Panc1 (cell line): ENCODE results near the gene TUBGCP3. TPM values are rescaled to one million over a fixed set of nuclear protein-coding genes. Genes with fewer than 3 reads are reported as not detected.

Experiments used
- ATAC-seq: fragments of 200-7000 bp; cut with Tn5 transposase; 2 replicates; pipeline ENCODE4 v1.9.1; 2020; ENCODE audit warnings: mild to moderate bottlenecking, moderate library complexity
- BruUV-seq: library from RNA; stranded (reverse); fragments of 400-500 nt; replicated peaks from 2 replicates; lab custom pipeline; 2021; lab: Mats Ljungman, UMichigan
- CTCF ChIA-PET: fragments of 300-600 bp; sonication (Branson Sonifier 250); formaldehyde crosslinking; loops from one replicate; lab custom pipeline; 2022; ENCODE audit warnings: antibody characterized with exemption; lab: Charles Lee
- POLR2A ChIA-PET: fragments of 300-600 bp; sonication (Branson Sonifier 250); formaldehyde crosslinking; loops from one replicate; lab custom pipeline; 2022; ENCODE audit warnings: antibody characterized with exemption; lab: Charles Lee
- DNase-seq: peaks from one replicate; pipeline ENCODE4 v3.0.0-alpha.2; 2010; ENCODE audit warnings: low read depth, low spot score
- H3K27ac ChIP-seq: 2 replicates; pipeline ENCODE4 v1.5.1; 2011; ENCODE audit warnings: mild to moderate bottlenecking, low read length, inconsistent platforms
- H3K27me3 ChIP-seq: fragments of 200-500 bp; sonication (Bioruptor generic); 2 replicates; pipeline ENCODE4 v1.6.0; 2014; ENCODE audit warnings: low read length, inconsistent platforms; ENCODE audit not compliant: control insufficient read depth, insufficient read depth
- H3K36me3 ChIP-seq: fragments of 200-500 bp; sonication (Bioruptor generic); 2 replicates; pipeline ENCODE4 v1.5.1; 2014; ENCODE audit warnings: inconsistent platforms, mild to moderate bottlenecking, low read length, moderate library complexity; ENCODE audit not compliant: control insufficient read depth, insufficient read depth
- H3K4me1 ChIP-seq: 2 replicates; pipeline ENCODE4 v1.5.1; 2011; ENCODE audit warnings: inconsistent platforms, mild to moderate bottlenecking, low read length, moderate library complexity; ENCODE audit not compliant: control insufficient read depth, insufficient read depth
- H3K4me3 ChIP-seq, 2 experiments: 2 replicates each; pipeline ENCODE4 v1.5.1; 2011 to 2012; ENCODE audit warnings: low read depth in 2 of 2, low read length in 2 of 2, mild to moderate bottlenecking in 2 of 2, inconsistent platforms in 1 of 2, moderate library complexity in 1 of 2
- H3K9me3 ChIP-seq: fragments of 200-500 bp; sonication (Bioruptor generic); 2 replicates; pipeline ENCODE4 v1.5.1; 2014; ENCODE audit warnings: low read depth, mild to moderate bottlenecking, inconsistent platforms, low read length, moderate library complexity; ENCODE audit not compliant: control insufficient read depth, insufficient read depth
- CTCF ChIP-seq: fragments of 450-650 bp; IDR thresholded peaks from 2 replicates; pipeline ENCODE4 v1.5.1; 2017; ENCODE audit warnings: mild to moderate bottlenecking
- POLR2AphosphoS5 ChIP-seq: IDR thresholded peaks from 2 replicates; pipeline ENCODE4 v1.6.1; 2012; ENCODE audit warnings: mild to moderate bottlenecking, low read depth, low read length, moderate library complexity
- REST ChIP-seq, 2 experiments: IDR thresholded peaks; 2 replicates each; pipeline ENCODE4 v1.6.1; 2011 to 2012; ENCODE audit warnings: low read depth in 2 of 2, control low read depth in 1 of 2, low read length in 1 of 2, mild to moderate bottlenecking in 1 of 2, moderate library complexity in 1 of 2; ENCODE audit not compliant: insufficient read depth in 1 of 2
- SIN3A ChIP-seq: IDR thresholded peaks from 2 replicates; pipeline ENCODE4 v1.6.1; 2012; ENCODE audit warnings: low read depth, mild to moderate bottlenecking, low read length, moderate library complexity, borderline replicate concordance; ENCODE audit not compliant: insufficient read depth
- TCF7L2 ChIP-seq: IDR thresholded peaks from 2 replicates; pipeline ENCODE4 v1.6.1; 2011; ENCODE audit warnings: mild to moderate bottlenecking, low read depth, low read length, inconsistent platforms
- in situ Hi-C: cut with HindIII; loops from 2 replicates; pipeline ENCODE4 v1.10.0; 2016; ENCODE audit warnings: low sequenced_read_pairs, low pct_unique_long_range_greater_than_20kb
- intact Hi-C: fragments of 100-400 bp; cut with micrococcal nuclease; formaldehyde crosslinking; loops from one replicate; pipeline ENCODE4 v1.10.0; 2022; ENCODE audit not compliant: unreplicated experiment
- total RNA-seq: library from RNA; stranded (reverse); gene quantifications from one replicate; pipeline ENCODE4 v1.2.1, GENCODE V29; 2021; ENCODE audit not compliant: unreplicated experiment

TUBGCP3 gene
- total RNA-seq, 1 experiment from 2014 or later = 28.4 TPM

GRCh38 chr13:112473818-112474217 is 114.1 kb downstream of the TUBGCP3 start:
- no peak overlapping the region for H3K27ac ChIP-seq
- no peaks in the 10 kb centered on the region for H3K4me1 ChIP-seq
- intact Hi-C loops (no loop called here), in situ Hi-C loops (no loop called here)
- H3K9me3 ChIP-seq = no peaks in the 10 kb centered on the region
- no peak overlapping the region for H3K4me3 ChIP-seq
- H3K36me3 ChIP-seq = no peaks in the 10 kb centered on the region
- no TSS peak for BruUV-seq
- TF ChIP-seq POLR2AphosphoS5 (no peak), SIN3A (no peak), TCF7L2 (no peak), CTCF (no peak), REST (IDR thresholded peaks at IDR 0.05; ENCODE audit: insufficient read depth in 1 of 2, low read depth in 2 of 2, low read length in 1 of 2) (no peak)
- ChIA-PET POLR2A (interaction anchor here (0.5 kb wide), 1 partner anchor 32 kb away, joined by 4 read pairs; no protein-coding TSS in a partner anchor), CTCF (interaction anchor here (0.6 kb wide), 1 partner anchor 912 kb away, joined by 10 read pairs; no protein-coding TSS in a partner anchor)
- no peaks in the 10 kb centered on the region for H3K27me3 ChIP-seq
- DNase-seq (no peak), ATAC-seq (no peak)

GRCh38 chr13:112469071-112469745 is 118.7 kb downstream of the TUBGCP3 start:
- no peaks in the 10 kb centered on the region for H3K9me3 ChIP-seq
- no TSS peak for BruUV-seq
- ChIA-PET CTCF (no interaction called here), POLR2A (no interaction called here)
- DNase-seq (no peak), ATAC-seq (no peak)
- intact Hi-C loops (no loop called here), in situ Hi-C loops (no loop called here)
- no peaks in the 10 kb centered on the region for H3K27me3 ChIP-seq
- no peak overlapping the region for H3K4me3 ChIP-seq
- no peaks in the 10 kb centered on the region for H3K36me3 ChIP-seq
- no peak for TF ChIP-seq SIN3A
- H3K27ac ChIP-seq = no peak overlapping the region
- H3K4me1 ChIP-seq = no peaks in the 10 kb centered on the region

- Histone ChIP-seq H3K36me3 (no peaks in the 10 kb centered on the region), H3K4me3 (no peak overlapping the region), H3K9me3 (no peaks in the 10 kb centered on the region), H3K4me1 (no peaks in the 10 kb centered on the region), H3K27ac (no peak overlapping the region), H3K27me3 (no peaks in the 10 kb centered on the region)
- BruUV-seq = no TSS peak
- ChIA-PET CTCF (no interaction called here), POLR2A (no interaction called here)
- no peak for TF ChIP-seq TCF7L2
- no peak for TF ChIP-seq POLR2AphosphoS5
- no peak for TF ChIP-seq REST (IDR thresholded peaks at IDR 0.05; ENCODE audit: insufficient read depth in 1 of 2, low read depth in 2 of 2, low read length in 1 of 2)
- TF ChIP-seq SIN3A = no peak
- TF ChIP-seq CTCF = no peak
- DNase-seq = no peak
- in situ Hi-C loops = no loop called here
- ATAC-seq = no peak
- intact Hi-C loops = no loop called here
Observed at GRCh38 chr13:112468069-112468468, 119.9 kb downstream of the TUBGCP3 start.
